HFF-Myc (cell line): Measurements from ENCODE around the gene PRKN.

Source experiments
- DNase-seq: peaks from one replicate; pipeline ENCODE4 v3.0.0-alpha.2; 2011; ENCODE audit warnings: low read depth; ENCODE audit errors: extremely low read depth
- H3K4me3 ChIP-seq: replicated peaks from 2 replicates; pipeline ENCODE4 v1.5.1; 2011; ENCODE audit warnings: low read depth, mild to moderate bottlenecking, control low read depth, low read length
- TF ChIP-seq, protein P1 (sequence below): IDR thresholded peaks from 2 replicates; pipeline ENCODE4 v1.5.1; 2012; ENCODE audit warnings: mild to moderate bottlenecking, low read depth, low read length, control low read depth; ENCODE audit errors: missing control alignments

PRKN gene

DNA sequence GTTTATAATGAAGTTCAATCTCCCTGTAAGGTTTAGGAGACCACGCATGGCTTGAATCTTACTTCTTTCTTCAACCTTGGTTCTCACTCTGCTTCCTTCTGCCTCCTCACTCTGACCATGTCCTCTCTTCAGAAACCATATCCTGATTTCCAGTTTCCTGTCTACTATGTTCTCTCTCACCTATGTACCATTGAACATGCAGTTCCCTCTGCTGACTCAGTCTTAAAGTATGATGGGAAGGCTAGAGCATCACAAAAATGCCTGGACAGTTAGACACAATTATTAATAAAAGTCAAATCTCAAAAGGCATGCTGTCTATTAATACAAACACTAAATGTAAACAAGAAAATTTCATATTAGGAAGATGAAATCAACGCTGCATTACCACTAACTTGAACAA lies 151.6 kb downstream of the PRKN start:
- H3K4me3 ChIP-seq, result no peak overlapping the region
- no peak for DNase-seq
- TF ChIP-seq, protein P1, sequence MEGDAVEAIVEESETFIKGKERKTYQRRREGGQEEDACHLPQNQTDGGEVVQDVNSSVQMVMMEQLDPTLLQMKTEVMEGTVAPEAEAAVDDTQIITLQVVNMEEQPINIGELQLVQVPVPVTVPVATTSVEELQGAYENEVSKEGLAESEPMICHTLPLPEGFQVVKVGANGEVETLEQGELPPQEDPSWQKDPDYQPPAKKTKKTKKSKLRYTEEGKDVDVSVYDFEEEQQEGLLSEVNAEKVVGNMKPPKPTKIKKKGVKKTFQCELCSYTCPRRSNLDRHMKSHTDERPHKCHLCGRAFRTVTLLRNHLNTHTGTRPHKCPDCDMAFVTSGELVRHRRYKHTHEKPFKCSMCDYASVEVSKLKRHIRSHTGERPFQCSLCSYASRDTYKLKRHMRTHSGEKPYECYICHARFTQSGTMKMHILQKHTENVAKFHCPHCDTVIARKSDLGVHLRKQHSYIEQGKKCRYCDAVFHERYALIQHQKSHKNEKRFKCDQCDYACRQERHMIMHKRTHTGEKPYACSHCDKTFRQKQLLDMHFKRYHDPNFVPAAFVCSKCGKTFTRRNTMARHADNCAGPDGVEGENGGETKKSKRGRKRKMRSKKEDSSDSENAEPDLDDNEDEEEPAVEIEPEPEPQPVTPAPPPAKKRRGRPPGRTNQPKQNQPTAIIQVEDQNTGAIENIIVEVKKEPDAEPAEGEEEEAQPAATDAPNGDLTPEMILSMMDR, result no peak

DNA sequence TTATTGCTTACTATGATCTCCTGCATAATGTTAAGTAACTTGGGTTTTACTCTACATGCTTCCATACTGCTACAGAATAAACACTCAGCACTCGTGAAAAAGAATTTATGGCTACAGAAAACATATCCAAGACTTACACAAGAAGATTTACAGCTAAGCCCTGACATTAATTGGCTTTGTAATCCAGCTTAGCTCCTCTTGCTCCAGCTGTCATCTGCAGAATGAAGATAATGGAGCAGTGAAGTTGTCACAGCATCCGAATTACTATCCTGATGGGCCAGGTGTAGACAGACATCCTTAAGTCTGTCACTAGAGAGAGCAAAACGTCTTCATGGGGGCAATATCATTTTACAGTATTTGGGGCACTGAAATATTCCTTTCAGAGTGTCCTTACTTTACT lies 155.3 kb downstream of the PRKN start:
- TF ChIP-seq, protein P1, result no peak
- no peak for DNase-seq
- H3K4me3 ChIP-seq, result no peak overlapping the region

DNA sequence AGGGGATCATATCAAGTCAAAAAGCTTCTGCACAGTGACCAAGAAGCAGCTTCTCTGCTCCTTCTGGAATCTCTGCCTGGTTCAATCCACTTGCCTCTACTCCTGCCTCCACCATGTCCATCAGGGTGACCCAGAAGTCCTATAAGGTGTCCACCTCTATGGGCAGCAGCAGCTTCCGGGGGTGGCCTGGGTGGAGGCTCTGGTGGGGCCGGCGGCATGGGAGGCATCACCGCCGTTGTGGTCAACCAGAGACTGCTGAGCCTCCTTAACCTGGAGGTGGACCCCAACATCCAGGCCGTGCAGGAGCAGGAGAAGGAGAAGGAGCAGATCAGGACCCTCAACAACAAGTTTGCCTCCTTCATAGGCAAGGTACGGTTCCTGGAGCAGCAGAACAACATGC lies 159.3 kb downstream of the PRKN start:
- TF ChIP-seq, protein P1, result no peak
- H3K4me3 ChIP-seq, result no peak overlapping the region
- no peak for DNase-seq

DNA sequence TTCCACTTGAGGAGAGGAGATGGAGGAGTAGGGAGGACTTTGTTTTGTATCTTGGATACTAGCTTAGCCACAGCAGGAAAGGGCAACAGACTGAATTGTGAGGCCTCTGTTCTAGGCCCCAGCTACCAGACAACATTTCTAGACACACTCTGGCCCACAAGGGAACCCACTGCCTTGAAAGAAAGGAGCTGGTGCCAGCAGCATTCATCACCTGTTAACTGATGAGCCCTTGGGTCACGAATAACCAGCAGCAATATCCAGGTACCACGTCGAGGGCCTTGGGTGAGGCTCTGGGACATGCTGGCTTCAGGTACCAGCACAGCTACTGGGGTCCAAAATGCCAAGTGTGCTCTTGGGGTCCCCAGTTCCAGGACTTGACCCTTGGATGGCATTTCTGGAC lies 165.5 kb downstream of the PRKN start:
- no peak for DNase-seq
- TF ChIP-seq, protein P1, result no peak
- H3K4me3 ChIP-seq, result no peak overlapping the region

DNA sequence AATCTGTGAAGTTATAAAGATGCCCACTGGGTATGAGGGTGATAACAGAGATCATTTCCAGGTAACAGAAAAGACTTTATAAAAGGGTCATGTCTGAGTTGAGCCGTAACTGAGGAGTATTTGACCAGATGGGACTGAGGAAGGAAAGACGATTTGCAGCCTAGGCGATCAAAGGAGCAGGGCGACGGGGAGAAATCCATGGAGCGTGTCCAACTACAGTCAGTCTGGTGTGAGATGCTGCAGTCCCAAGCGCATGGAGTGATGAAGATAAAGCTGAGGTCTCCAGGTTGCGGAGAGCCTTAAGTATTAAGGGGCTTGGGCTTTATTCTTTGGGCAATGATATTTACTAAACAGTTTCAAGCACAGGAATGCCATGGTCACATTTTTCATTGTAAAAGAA lies 166.7 kb downstream of the PRKN start:
- TF ChIP-seq, protein P1, result no peak
- no peak for DNase-seq
- no peak overlapping the region for H3K4me3 ChIP-seq

DNA sequence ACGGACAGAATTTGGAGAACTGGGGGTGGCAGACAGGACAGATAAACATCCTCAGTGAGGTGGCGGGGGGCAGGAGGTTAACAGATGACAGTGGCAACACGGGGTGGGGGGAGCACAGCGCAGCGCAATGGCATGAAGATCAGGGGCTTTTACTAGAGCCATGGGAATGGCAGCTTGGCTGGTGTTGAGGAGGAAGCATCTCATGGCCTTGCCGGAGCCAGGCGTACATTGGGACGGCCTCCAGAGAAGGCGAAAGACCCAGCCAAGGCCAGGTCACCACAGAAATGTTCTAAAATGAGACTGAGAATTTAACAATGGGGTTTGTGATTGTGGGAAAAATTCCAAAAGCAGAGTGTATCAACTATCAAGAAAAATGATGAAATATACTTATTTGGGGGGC lies 173.0 kb downstream of the PRKN start:
- DNase-seq, result no peak
- no peak overlapping the region for H3K4me3 ChIP-seq
- TF ChIP-seq, protein P1, result no peak

DNA sequence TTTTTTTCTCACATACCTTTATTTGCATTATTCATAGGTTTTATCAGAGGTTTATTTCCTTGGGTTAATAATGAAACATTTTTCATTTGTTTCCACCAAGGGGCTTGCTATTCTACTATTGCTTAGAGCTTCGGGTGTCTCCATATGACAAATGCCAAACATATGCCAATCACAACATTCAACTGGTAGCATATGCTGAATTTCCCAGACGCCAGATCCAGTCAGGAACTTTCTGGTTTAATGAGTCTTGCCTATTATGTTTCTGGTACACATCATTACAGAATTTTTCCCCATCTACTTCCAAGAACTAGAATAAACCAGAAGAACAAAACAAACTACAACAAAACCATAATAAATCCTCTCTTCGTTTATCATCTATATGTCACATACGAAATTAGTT lies 180.7 kb downstream of the PRKN start:
- TF ChIP-seq, protein P1, result no peak
- DNase-seq, result no peak

More for the DNA sequence above, 180.7 kb downstream of the PRKN start:
- H3K4me3 ChIP-seq, result no peak overlapping the region
